GM23338 (cell line): Measurements from ENCODE around the gene SUPT3H.
"Not testable (repeated sequence)": the region's sequence is repeated elsewhere in the genome, so short reads cannot be mapped to it uniquely, and the experiment has no call there.

Experiments used
- CTCF ChIP-seq, 2 experiments: fragments of 200-600 bp in 1 of 2; sonication (generic) in 1 of 2; conservative IDR thresholded peaks; 2 replicates each; pipeline versions ENCODE4 v1.5.1 to v1.6.1; 2016 to 2017; ENCODE audit warnings: antibody characterized with exemption in 2 of 2, low read depth in 2 of 2, mild to moderate bottlenecking in 2 of 2, moderate library complexity in 1 of 2
- POLR2AphosphoS5 ChIP-seq: IDR thresholded peaks from 2 replicates; pipeline ENCODE4 v1.6.1; 2016; ENCODE audit warnings: antibody characterized with exemption, low read depth
- REST ChIP-seq: IDR thresholded peaks from one replicate; pipeline ENCODE4 v1.6.1; 2018; ENCODE audit warnings: antibody characterized with exemption; ENCODE audit not compliant: unreplicated experiment

- not testable (repeated sequence) for TF ChIP-seq CTCF (conservative IDR thresholded peaks at IDR 0.05; ENCODE audit: low read depth in 2 of 2); POLR2AphosphoS5; REST
Measured at GRCh38 chr6:44876638-44877037, 501.1 kb downstream of the SUPT3H start.
